ENCODE data around the gene GAL.
"Not testable (repeated sequence)": the region's sequence is repeated elsewhere in the genome, so short reads cannot be mapped to it uniquely, and the experiment has no call there.

Gene GAL

GRCh38 chr11:68684385-68685356, at the start of gene GAL:
TSS of gene GAL (plus strand) at chr11:68684544. CDS start at chr11:68684924, 380 bp downstream.
- DNase-seq (ENCODE audit: low read depth), result no peak
- TF ChIP-seq CTCF (IDR thresholded peaks at IDR 0.05; ENCODE audit: low read depth, low read length, missing control alignments), result no peak
- no peak within 1 kb of the TSS for H3K4me3 ChIP-seq (ENCODE audit: low read depth, low read length)

GRCh38 chr11:68634606-68635005, 49.7 kb upstream of the GAL start:
- not testable (repeated sequence) for H3K4me3 ChIP-seq (ENCODE audit: low read depth, low read length); DNase-seq (ENCODE audit: low read depth)

- not testable (repeated sequence) for H3K4me3 ChIP-seq (ENCODE audit: low read depth, low read length); DNase-seq (ENCODE audit: low read depth)
Observed at GRCh38 chr11:68635172-68635571, 49.2 kb upstream of the GAL start.

GRCh38 chr11:68635883-68636282, 48.5 kb upstream of the GAL start:
- DNase-seq (ENCODE audit: low read depth); H3K4me3 ChIP-seq (ENCODE audit: low read depth, low read length): not testable (repeated sequence)

- H3K4me3 ChIP-seq (ENCODE audit: low read depth, low read length); DNase-seq (ENCODE audit: low read depth): not testable (repeated sequence)
Observed at GRCh38 chr11:68639322-68639721, 45.0 kb upstream of the GAL start.

- no peak overlapping the region for H3K4me3 ChIP-seq (ENCODE audit: low read depth, low read length)
- no peak for TF ChIP-seq CTCF (IDR thresholded peaks at IDR 0.05; ENCODE audit: low read depth, low read length, missing control alignments)
- DNase-seq (ENCODE audit: low read depth), result no peak
Observed at GRCh38 chr11:68641880-68642279, 42.5 kb upstream of the GAL start.

GRCh38 chr11:68643585-68643984, 40.8 kb upstream of the GAL start:
- no peak for DNase-seq (ENCODE audit: low read depth)
- TF ChIP-seq CTCF (IDR thresholded peaks at IDR 0.05; ENCODE audit: low read depth, low read length, missing control alignments), result no peak
- no peak overlapping the region for H3K4me3 ChIP-seq (ENCODE audit: low read depth, low read length)

GRCh38 chr11:68646832-68647231, 37.5 kb upstream of the GAL start:
- no peak for TF ChIP-seq CTCF (IDR thresholded peaks at IDR 0.05; ENCODE audit: low read depth, low read length, missing control alignments)
- no peak overlapping the region for H3K4me3 ChIP-seq (ENCODE audit: low read depth, low read length)
- DNase-seq (ENCODE audit: low read depth), result no peak

GRCh38 chr11:68649851-68650555, 34.3 kb upstream of the GAL start:
- no peak for DNase-seq (ENCODE audit: low read depth)
- no peak for TF ChIP-seq CTCF (IDR thresholded peaks at IDR 0.05; ENCODE audit: low read depth, low read length, missing control alignments)
- no peak overlapping the region for H3K4me3 ChIP-seq (ENCODE audit: low read depth, low read length)
